Esophagus squamous epithelium (tissue), 5 donors: Measurements from ENCODE around the gene METTL6. TPM values are rescaled to one million over a fixed set of nuclear protein-coding genes. Genes with fewer than 3 reads are reported as not detected.
A peak's percentile ranks its signal among the peaks of the same experiment; 100 is the strongest.

Experiments used
- DNase-seq: peaks from one replicate; lab custom pipeline; 2025; lab: John Stamatoyannopoulos, UW
- H3K27ac ChIP-seq, 4 donors: fragments of 200-600 bp; sonication (generic); one replicate each; pipeline ENCODE4 v1.5.1; 2016 to 2019; ENCODE audit warnings: mild to moderate bottlenecking in 1 of 4
- H3K27me3 ChIP-seq, 4 donors: fragments of 200-600 bp; sonication (generic); 1 replicate in 3 of 4; 2 replicates in 1 of 4; pipeline versions ENCODE4 v1.5.1 to v1.6.0; 2017 to 2021; ENCODE audit warnings: antibody characterized with exemption in 1 of 4
- H3K36me3 ChIP-seq, 3 donors: fragments of 200-600 bp; sonication (generic); one replicate each; pipeline ENCODE4 v1.5.1; 2016 to 2019
- H3K4me1 ChIP-seq, 3 donors: fragments of 200-600 bp; sonication (generic); one replicate each; pipeline ENCODE4 v1.5.1; 2017 to 2019
- H3K4me3 ChIP-seq, 4 donors: fragments of 200-600 bp; sonication (generic); 1 replicate in 3 of 4; 2 replicates in 1 of 4; pipeline ENCODE4 v1.5.1; 2016 to 2019; ENCODE audit warnings: mild to moderate bottlenecking in 2 of 4, moderate library complexity in 1 of 4
- H3K9me3 ChIP-seq, 3 donors: fragments of 200-600 bp; sonication (generic); one replicate each; pipeline ENCODE4 v1.5.1; 2016 to 2019
- CTCF ChIP-seq, 6 experiments: fragments of 450-650 bp in 4 of 6; fragments of 200-600 bp in 2 of 6; sonication (generic) in 2 of 6; IDR thresholded peaks; one replicate each; pipeline ENCODE4 v1.5.1; 2016 to 2019; ENCODE audit warnings: antibody characterized with exemption in 6 of 6, mild to moderate bottlenecking in 4 of 6, moderate library complexity in 4 of 6
- POLR2A ChIP-seq, 4 donors: fragments of 450-650 bp; IDR thresholded peaks; one replicate each; pipeline ENCODE4 v1.6.1; 2017; ENCODE audit warnings: antibody characterized with exemption in 4 of 4, mild to moderate bottlenecking in 4 of 4, moderate library complexity in 3 of 4
- WGBS, 2 donors: methylation state at CpG; one replicate each; pipeline ENCODE4 v1.1.5; 2018; 5-methylcytosine and 5-hydroxymethylcytosine counted together
- intact Hi-C: fragments of 100-400 bp; cut with DNase I; formaldehyde crosslinking; loops from one replicate; pipeline ENCODE4 v1.15.0; 2022
- total RNA-seq, 4 donors: library from RNA; depleted of rRNA; stranded (reverse); fragments of >200 nt; gene quantifications; one replicate each; pipeline ENCODE4 v1.1.0, GENCODE V29; 2016
- donor health status: DM: yes; HTN: yes; CAD: no.

METTL6 gene
- total RNA-seq, 4 donors from 2014 or later, result 5.8 to 16.4 (median 12.9) TPM

- H3K36me3 ChIP-seq, result no peaks in the 10 kb centered on the region
- intact Hi-C loops, result no loop called here
- H3K27ac ChIP-seq, result no peak overlapping the region
- peaks cover 0 to 15% (median 0%) of the 10 kb centered on the region in 3 donors for H3K9me3 ChIP-seq
- WGBS, 2 donors, result 74 to 80% methylated on average over 3 of the region's 3 CpGs
- H3K27me3 ChIP-seq, result no peaks in the 10 kb centered on the region
- H3K4me3 ChIP-seq, result no peak overlapping the region
- TF ChIP-seq CTCF (IDR thresholded peaks at IDR 0.05), result no peak
- no peak for TF ChIP-seq POLR2A (IDR thresholded peaks at IDR 0.05)
- H3K4me1 ChIP-seq, result peaks cover 0 to 4% (median 3%) of the 10 kb centered on the region in 3 donors
- DNase-seq, result no peak
These were observed 44.9 kb downstream of the METTL6 start for GRCh38 chr3:15382405-15382923.

GRCh38 chr3:15380980-15381890 is 46.1 kb downstream of the METTL6 start:
- Histone ChIP-seq H3K9me3 (peaks cover 0 to 6% (median 0%) of the 10 kb centered on the region in 3 donors), H3K4me3 (no peak overlapping the region), H3K36me3 (no peaks in the 10 kb centered on the region), H3K27me3 (no peaks in the 10 kb centered on the region), H3K27ac (no peak overlapping the region), H3K4me1 (peaks cover 0 to 4% (median 3%) of the 10 kb centered on the region in 3 donors)
- intact Hi-C loops, result no loop called here
- no peak for DNase-seq
- no peak for TF ChIP-seq CTCF (IDR thresholded peaks at IDR 0.05)
- WGBS, 2 donors, result 65 to 66% methylated on average over 5 to 6 of the region's 6 CpGs

- peaks cover 0 to 4% (median 3%) of the 10 kb centered on the region in 3 donors for H3K4me1 ChIP-seq
- no peaks in the 10 kb centered on the region for H3K27me3 ChIP-seq
- H3K4me3 ChIP-seq, result peak overlapping the region in 1 of 4 donors; percentile 38
- DNase-seq, result peak; percentile 88
- peak overlapping the region; percentile 26 to 59 (median 44) for H3K27ac ChIP-seq
- TF ChIP-seq CTCF (IDR thresholded peaks at IDR 0.05) (peak; percentile 76 to 94 (median 88)), POLR2A (IDR thresholded peaks at IDR 0.05) (no peak)
- H3K36me3 ChIP-seq, result no peaks in the 10 kb centered on the region
- intact Hi-C loops, result loop anchor here (5.0 kb wide), 1 partner anchor 111 kb away; no protein-coding TSS in a partner anchor
- 20 to 25% methylated on average over 16 of the region's 16 CpGs for WGBS, 2 donors
- H3K9me3 ChIP-seq, result no peaks in the 10 kb centered on the region
These were observed 49.2 kb downstream of the METTL6 start for GRCh38 chr3:15377961-15378791.

- peaks cover 0 to 4% (median 3%) of the 10 kb centered on the region in 3 donors for H3K4me1 ChIP-seq
- H3K27ac ChIP-seq, result no peak overlapping the region
- 94 to 96% methylated on average over 19 to 22 of the region's 22 CpGs for WGBS, 2 donors
- TF ChIP-seq CTCF (IDR thresholded peaks at IDR 0.05) (no peak), POLR2A (IDR thresholded peaks at IDR 0.05) (no peak)
- intact Hi-C loops, result loop anchor here (5.0 kb wide), 1 partner anchor 108 kb away; no protein-coding TSS in a partner anchor
- no peak for DNase-seq
- no peaks in the 10 kb centered on the region for H3K36me3 ChIP-seq
- no peaks in the 10 kb centered on the region for H3K27me3 ChIP-seq
- H3K9me3 ChIP-seq, result no peaks in the 10 kb centered on the region
- H3K4me3 ChIP-seq, result no peak overlapping the region
These were observed 51.8 kb downstream of the METTL6 start for GRCh38 chr3:15375461-15376000.
